K562 (cell line): Measurements from ENCODE around the gene PHACTR3. TPM values are rescaled to one million over a fixed set of nuclear protein-coding genes. Genes with fewer than 3 reads are reported as not detected.

Experiments used
- ATAC-seq: fragments of 200-7000 bp; cut with Tn5 transposase; 3 replicates; pipeline ENCODE4 v1.9.1; 2020; ENCODE audit warnings: moderate library complexity
- BruUV-seq: library from RNA; stranded (reverse); fragments of 400-500 nt; replicated peaks from 2 replicates; lab custom pipeline; 2021; lab: Mats Ljungman, UMichigan
- CTCF ChIA-PET: fragments of 300-600 bp; formaldehyde crosslinking; extraction: SDS; loops from one replicate; lab custom pipeline; 2021; ENCODE audit warnings: low intra/inter-chr PET ratio; lab: Yijun Ruan, JAX
- POLR2A ChIA-PET: fragments of 300-600, 350-650 bp; sonication (Branson Sonifier 250); formaldehyde crosslinking; extraction: SDS; loops from one replicate; lab custom pipeline; 2021; ENCODE audit warnings: antibody characterized with exemption, inconsistent platforms; lab: Yijun Ruan, JAX
- DNase-seq, 4 experiments: peaks; one replicate each; pipeline versions ENCODE4 v3.0.0 to v3.0.0-alpha.2; 2011 to 2018; ENCODE audit warnings: low spot score in 3 of 4, mixed read lengths in 3 of 4; ENCODE audit errors: extremely low read depth in 1 of 4
- FAIRE-seq: peaks from 2 replicates; lab custom pipeline; 2011; peaks lifted over from hg19 to GRCh38; lab: Jason Lieb, UNC
- H2AFZ ChIP-seq: 2 replicates; pipeline ENCODE4 v1.6.0; 2011; ENCODE audit warnings: low read depth, low read length, control low read depth, inconsistent platforms
- H3K27ac ChIP-seq: fragments of 200-600 bp; 3 replicates; pipeline ENCODE4 v1.8.0; 2011; ENCODE audit warnings: low read depth, mild to moderate bottlenecking, control low read depth, inconsistent platforms, low read length, moderate library complexity, mixed read lengths; ENCODE audit errors: extremely low read depth
- H3K27me3 ChIP-seq, 2 experiments: fragments of 300-600 bp in 1 of 2; 2 replicates in 1 of 2; 3 replicates in 1 of 2; pipeline versions ENCODE4 v1.6.0 to v1.8.0; 2011; ENCODE audit warnings: inconsistent platforms in 2 of 2, low read length in 2 of 2, mild to moderate bottlenecking in 1 of 2, mixed read lengths in 1 of 2, moderate library complexity in 1 of 2; ENCODE audit not compliant: control insufficient read depth in 2 of 2, insufficient read depth in 2 of 2
- H3K36me3 ChIP-seq: fragments of 300-600 bp; 3 replicates; pipeline ENCODE4 v1.8.0; 2011; ENCODE audit warnings: mild to moderate bottlenecking, low read length, inconsistent platforms; ENCODE audit not compliant: control insufficient read depth, insufficient read depth
- H3K4me1 ChIP-seq, 2 experiments: fragments of 200-600 bp in 1 of 2; replicated peaks in 1 of 2; 2 replicates in 1 of 2; 3 replicates in 1 of 2; pipeline versions ENCODE4 v1.5.1 to v1.8.0; 2011; ENCODE audit warnings: inconsistent platforms in 2 of 2, low read length in 2 of 2, mild to moderate bottlenecking in 1 of 2, mixed read lengths in 1 of 2, moderate library complexity in 1 of 2; ENCODE audit not compliant: control insufficient read depth in 2 of 2, insufficient read depth in 2 of 2
- H3K4me2 ChIP-seq: 2 replicates; pipeline ENCODE4 v1.6.1; 2011; ENCODE audit warnings: low read length, control low read depth, inconsistent platforms, mixed read lengths; ENCODE audit not compliant: insufficient read depth
- H3K4me3 ChIP-seq: fragments of 200-600 bp; sonication (generic), shearing (Covaris generic); 2 replicates; pipeline ENCODE4 v1.5.1; 2016; ENCODE audit warnings: control low read depth, inconsistent platforms
- H3K79me2 ChIP-seq: fragments of 200-600 bp; 3 replicates; pipeline ENCODE4 v1.8.0; 2011; ENCODE audit warnings: low read length, inconsistent platforms; ENCODE audit not compliant: control insufficient read depth, insufficient read depth
- H3K9ac ChIP-seq, 2 experiments: 2 replicates each; pipeline versions ENCODE4 v1.6.0 to v1.6.1; 2011; ENCODE audit warnings: low read depth in 2 of 2, low read length in 2 of 2, control low read depth in 1 of 2, inconsistent platforms in 1 of 2, mild to moderate bottlenecking in 1 of 2, mixed read lengths in 1 of 2; ENCODE audit not compliant: insufficient read depth in 1 of 2
- H3K9me1 ChIP-seq: one replicate; pipeline ENCODE4 v1.6.0; 2011; ENCODE audit warnings: inconsistent platforms, mild to moderate bottlenecking, low read length, moderate library complexity; ENCODE audit not compliant: control insufficient read depth, insufficient read depth
- H3K9me3 ChIP-seq: replicated peaks from 2 replicates; pipeline ENCODE4 v1.5.1; 2011; ENCODE audit warnings: low read depth, low read length, inconsistent platforms; ENCODE audit not compliant: control insufficient read depth, insufficient read depth
- H4K20me1 ChIP-seq: replicated peaks from 2 replicates; pipeline ENCODE4 v1.6.1; 2011; ENCODE audit warnings: low read length, inconsistent platforms, mixed read lengths; ENCODE audit not compliant: control insufficient read depth, insufficient read depth
- C11orf30 ChIP-seq: fragments of 450-650 bp; IDR thresholded peaks from 2 replicates; pipeline ENCODE4 v1.6.1; 2016; ENCODE audit warnings: low read depth, mild to moderate bottlenecking
- HNRNPH1 ChIP-seq: fragments of 200-400 bp; formaldehyde crosslinking; optimal IDR thresholded peaks from 2 replicates; pipeline ENCODE3; 2017; ENCODE audit warnings: low read depth, mild to moderate bottlenecking, low read length, moderate library complexity
- KAT2B ChIP-seq: IDR thresholded peaks from one replicate; pipeline ENCODE4 v1.6.1; 2012; ENCODE audit warnings: low read depth, mild to moderate bottlenecking, control low read depth, inconsistent platforms, low read length, moderate library complexity
- LARP7 ChIP-seq: fragments of 450-650 bp; IDR thresholded peaks from 2 replicates; pipeline ENCODE4 v1.6.1; 2016
- PML ChIP-seq: IDR thresholded peaks from 2 replicates; pipeline ENCODE4 v1.6.1; 2012; ENCODE audit warnings: low read length, inconsistent platforms
- POLR2G ChIP-seq: fragments of 200-400 bp; formaldehyde crosslinking; IDR thresholded peaks from 2 replicates; pipeline ENCODE4 v1.6.1; 2017; ENCODE audit warnings: low read depth, mild to moderate bottlenecking, antibody characterized with exemption, low read length, moderate library complexity
- SAFB ChIP-seq: fragments of 200-400 bp; formaldehyde crosslinking; IDR thresholded peaks from 2 replicates; pipeline ENCODE4 v1.6.1; 2017; ENCODE audit warnings: low read depth, low read length, borderline replicate concordance
- TEAD1 ChIP-seq, 2 experiments: fragments of 450-650 bp in 1 of 2; sonication (generic) in 1 of 2; formaldehyde crosslinking; IDR thresholded peaks; 2 replicates each; pipeline versions ENCODE4 v1.4.0 to v1.8.0; 2020 to 2022; ENCODE audit warnings: mild to moderate bottlenecking in 2 of 2, missing genetic modification reagents in 1 of 2
- YBX1 ChIP-seq: fragments of 450-650 bp; IDR thresholded peaks from 2 replicates; pipeline ENCODE4 v1.7.1; 2016; ENCODE audit warnings: mild to moderate bottlenecking
- ZNF778 ChIP-seq: fragments of 450-650 bp; formaldehyde crosslinking; IDR thresholded peaks from 2 replicates; pipeline ENCODE4 v1.4.0; 2020; ENCODE audit warnings: mild to moderate bottlenecking, moderate library complexity
- WGBS: fragments of 100-300 bp; shearing (Covaris generic); methylation state at CpG from one replicate; pipeline ENCODE4 v1.1.6; 2016; ENCODE audit warnings: low coverage, mixed read lengths; ENCODE audit not compliant: insufficient coverage; ENCODE audit errors: missing lambda C conversion rate; 5-methylcytosine and 5-hydroxymethylcytosine counted together
- in situ Hi-C: fragments of 300-500 bp; cut with MboI; formaldehyde crosslinking; loops from 4 replicates; pipeline ENCODE4 v1.15.0; 2018; ENCODE audit warnings: inconsistent platforms, mixed read lengths
- intact Hi-C: fragments of 100-400 bp; cut with micrococcal nuclease; formaldehyde crosslinking; loops from 2 replicates; pipeline ENCODE4 v1.14.2; 2022
- polyA plus RNA-seq, 8 experiments: library from polyadenylated mRNA; depleted of rRNA in 4 of 8; stranded (reverse) in 5 of 8; unstranded in 3 of 8; fragments of >200 nt; fragmentation: Nextera tagmentation in 2 of 8; fragmentation: Illumina TruSeq in 1 of 8; extraction: Ambion mirVana in 2 of 8; extraction: Trizol in 1 of 8; gene quantifications; 2 replicates each; pipeline versions ENCODE4 v1.2.1 to v1.2.3, GENCODE V29; 2011 to 2014; ENCODE audit warnings: inconsistent platforms in 1 of 8, missing spikeins in 1 of 8
- total RNA-seq, 7 experiments: library from RNA; depleted of rRNA in 6 of 7; stranded (reverse); fragments of >200 nt in 6 of 7; fragmentation: Illumina TruSeq in 2 of 7; extraction: Trizol in 2 of 7; gene quantifications; 2 replicates each; pipeline versions ENCODE4 v1.2.1 to v1.2.3, GENCODE V29; 2011 to 2021; ENCODE audit warnings: low replicate concordance in 1 of 7
- TF ChIP-seq, protein P1 (sequence below): sonication (generic); IDR thresholded peaks from 2 replicates; pipeline ENCODE4 v1.6.1; 2016

PHACTR3 gene
- total and polyA plus RNA-seq, 9 of the 15 experiments (the other 6 are each of a cell fraction or from before 2014, with no cell fraction given): not detected

DNA sequence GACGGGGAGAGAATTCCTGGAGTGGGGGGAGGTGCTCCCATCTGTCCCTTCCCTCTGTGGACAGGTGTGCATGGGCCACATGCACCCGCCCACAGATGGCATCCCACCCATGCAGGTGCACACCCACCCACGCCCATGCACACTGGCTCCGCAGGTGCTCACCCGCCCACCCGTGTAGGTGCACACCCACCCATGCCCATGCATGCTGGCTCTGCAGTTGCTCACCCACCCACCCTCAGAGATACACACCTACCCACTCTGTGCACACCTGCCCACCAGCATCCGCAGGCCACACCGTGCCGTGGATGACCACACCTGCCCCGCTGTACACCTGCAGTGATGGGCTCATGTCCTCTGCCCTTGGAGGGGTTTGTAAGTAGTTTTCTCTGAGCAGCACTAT, 132.0 kb downstream of the PHACTR3 start:
- H3K27me3 ChIP-seq: no peaks in the 10 kb centered on the region; a peak in 1 of 5 replicates
- DNase-seq (no peak), FAIRE-seq (no peak), ATAC-seq (no peak)
- no peak overlapping the region for H3K4me2 ChIP-seq
- H3K4me3 ChIP-seq: no peak overlapping the region
- H3K27ac ChIP-seq: no peak overlapping the region
- no peaks in the 10 kb centered on the region for H3K36me3 ChIP-seq
- H3K9ac ChIP-seq: no peak overlapping the region
- WGBS: 0% methylated on average over 7 of the region's 10 CpGs
- H3K9me3 ChIP-seq: no peaks in the 10 kb centered on the region
- intact Hi-C loops: no loop called here
- H3K9me1 ChIP-seq: no peaks in the 10 kb centered on the region
- no peaks in the 10 kb centered on the region for H3K79me2 ChIP-seq
- BruUV-seq: no TSS peak
- H3K4me1 ChIP-seq: no peaks in the 10 kb centered on the region
- H4K20me1 ChIP-seq: no peaks in the 10 kb centered on the region
- TF ChIP-seq, protein P1, sequence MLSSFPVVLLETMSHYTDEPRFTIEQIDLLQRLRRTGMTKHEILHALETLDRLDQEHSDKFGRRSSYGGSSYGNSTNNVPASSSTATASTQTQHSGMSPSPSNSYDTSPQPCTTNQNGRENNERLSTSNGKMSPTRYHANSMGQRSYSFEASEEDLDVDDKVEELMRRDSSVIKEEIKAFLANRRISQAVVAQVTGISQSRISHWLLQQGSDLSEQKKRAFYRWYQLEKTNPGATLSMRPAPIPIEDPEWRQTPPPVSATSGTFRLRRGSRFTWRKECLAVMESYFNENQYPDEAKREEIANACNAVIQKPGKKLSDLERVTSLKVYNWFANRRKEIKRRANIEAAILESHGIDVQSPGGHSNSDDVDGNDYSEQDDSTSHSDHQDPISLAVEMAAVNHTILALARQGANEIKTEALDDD: no peak
- TF ChIP-seq POLR2G (no peak), YBX1 (no peak), TEAD1 (CRISPR knock-in tag; IDR thresholded peaks at IDR 0.05) (no peak), LARP7 (no peak), ZNF778 (CRISPR knock-in tag) (no peak), C11orf30 (no peak), HNRNPH1 (no peak), SAFB (no peak), PML (no peak), KAT2B (no peak)
- TF ChIP-seq, all 486 proteins: peak for 0
- in situ Hi-C loops: no loop called here
- ChIA-PET POLR2A (interaction anchor here (0.7 kb wide), 1 partner anchor 23 kb away, joined by 3 read pairs; no protein-coding TSS in a partner anchor), CTCF (no interaction called here)
- H2AFZ ChIP-seq: no peak overlapping the region
